CD4-positive, alpha-beta T cell treated with Interleukin-15 for 1 hour (primary cell): ENCODE results near the gene ERBB4.

Experiments used
- DNase-seq: peaks from one replicate; pipeline ENCODE4 v3.0.0-alpha.2; 2020

Gene ERBB4

GRCh38 chr2:211439011-211439410 lies 1099.6 kb downstream of the ERBB4 start:
- no peak for DNase-seq

GRCh38 chr2:211437396-211437795 lies 1101.2 kb downstream of the ERBB4 start:
- DNase-seq, result no peak

GRCh38 chr2:211436182-211436581 lies 1102.4 kb downstream of the ERBB4 start:
- no peak for DNase-seq

GRCh38 chr2:211435331-211435730 lies 1103.3 kb downstream of the ERBB4 start:
- no peak for DNase-seq

GRCh38 chr2:211434773-211435172 lies 1103.8 kb downstream of the ERBB4 start:
- no peak for DNase-seq

- no peak for DNase-seq
Observed at GRCh38 chr2:211429256-211429920, 1109.2 kb downstream of the ERBB4 start.

GRCh38 chr2:211426240-211426639 lies 1112.4 kb downstream of the ERBB4 start:
- DNase-seq, result no peak

GRCh38 chr2:211423018-211423417 lies 1115.6 kb downstream of the ERBB4 start:
- DNase-seq, result no peak

- no peak for DNase-seq
Observed at GRCh38 chr2:211417544-211417943, 1121.1 kb downstream of the ERBB4 start.

- no peak for DNase-seq
Observed at GRCh38 chr2:211416373-211416772, 1122.2 kb downstream of the ERBB4 start.

- no peak for DNase-seq
Observed at GRCh38 chr2:211413746-211414145, 1124.9 kb downstream of the ERBB4 start.

GRCh38 chr2:211408483-211408891 lies 1130.1 kb downstream of the ERBB4 start:
- no peak for DNase-seq

- DNase-seq, result no peak
Observed at GRCh38 chr2:211407076-211407475, 1131.5 kb downstream of the ERBB4 start.

GRCh38 chr2:211405036-211405435 lies 1133.6 kb downstream of the ERBB4 start:
- DNase-seq, result no peak

GRCh38 chr2:211404098-211404497 lies 1134.5 kb downstream of the ERBB4 start:
- DNase-seq, result no peak

GRCh38 chr2:211401328-211401727 lies 1137.3 kb downstream of the ERBB4 start:
- no peak for DNase-seq

GRCh38 chr2:211397764-211398163 lies 1140.8 kb downstream of the ERBB4 start:
- no peak for DNase-seq

- no peak for DNase-seq
Observed at GRCh38 chr2:211396815-211397214, 1141.8 kb downstream of the ERBB4 start.

GRCh38 chr2:211391189-211391567 lies 1147.4 kb downstream of the ERBB4 start:
- no peak for DNase-seq

GRCh38 chr2:211390536-211391188 lies 1147.9 kb downstream of the ERBB4 start:
- DNase-seq, result no peak

GRCh38 chr2:211387734-211388133 lies 1150.9 kb downstream of the ERBB4 start:
- no peak for DNase-seq

- no peak for DNase-seq
Observed at GRCh38 chr2:211380041-211380440, 1158.6 kb downstream of the ERBB4 start.

- no peak for DNase-seq
Observed at GRCh38 chr2:211376410-211376809, 1162.2 kb downstream of the ERBB4 start.

GRCh38 chr2:211373203-211373602 lies 1165.4 kb downstream of the ERBB4 start:
- no peak for DNase-seq

GRCh38 chr2:211371465-211371864 lies 1167.1 kb downstream of the ERBB4 start:
- DNase-seq, result no peak
